ENCODE data around the gene CTSA.

CTSA gene

GRCh38 chr20:45890985-45891983, at the start of gene CTSA, which contains the start of gene NEURL2:
Gene CTSA, plus strand, starts transcription at chr20:45891335. Its CDS starts 234 bp downstream, at chr20:45891569.
Gene NEURL2, minus strand, starts transcription at chr20:45891208. Its CDS starts 217 bp downstream, at chr20:45890991.
- DNase-seq (ENCODE audit: low read depth in 2 of 2) = peak; percentile 77 to 78

GRCh38 chr20:45841407-45842129, 49.6 kb upstream of the CTSA start:
- no peak for DNase-seq (ENCODE audit: low read depth in 2 of 2)

GRCh38 chr20:45842169-45842812, 48.8 kb upstream of the CTSA start:
- no peak for DNase-seq (ENCODE audit: low read depth in 2 of 2)

- no peak for DNase-seq (ENCODE audit: low read depth in 2 of 2)
Measured at GRCh38 chr20:45843506-45843905, 47.6 kb upstream of the CTSA start.

- DNase-seq (ENCODE audit: low read depth in 2 of 2) = no peak
Measured at GRCh38 chr20:45845452-45845851, 45.7 kb upstream of the CTSA start.

- DNase-seq (ENCODE audit: low read depth in 2 of 2) = no peak
Measured at GRCh38 chr20:45848421-45848820, 42.7 kb upstream of the CTSA start.

- DNase-seq (ENCODE audit: low read depth in 2 of 2) = no peak
Measured at GRCh38 chr20:45848969-45849582, 42.1 kb upstream of the CTSA start.

- no peak for DNase-seq (ENCODE audit: low read depth in 2 of 2)
Measured at GRCh38 chr20:45850238-45850637, 40.9 kb upstream of the CTSA start.

GRCh38 chr20:45850926-45851325, 40.2 kb upstream of the CTSA start:
- no peak for DNase-seq (ENCODE audit: low read depth in 2 of 2)

GRCh38 chr20:45851501-45851900, 39.6 kb upstream of the CTSA start:
- DNase-seq (ENCODE audit: low read depth in 2 of 2) = no peak

- no peak for DNase-seq (ENCODE audit: low read depth in 2 of 2)
Measured at GRCh38 chr20:45852326-45852725, 38.8 kb upstream of the CTSA start.

- DNase-seq (ENCODE audit: low read depth in 2 of 2) = no peak
Measured at GRCh38 chr20:45853484-45853883, 37.7 kb upstream of the CTSA start.

- peak; percentile 78 to 97 for DNase-seq (ENCODE audit: low read depth in 2 of 2)
Measured at GRCh38 chr20:45857114-45857881, 33.8 kb upstream of the CTSA start, which contains the start of the genes ACOT8 and ZSWIM3. Gene ACOT8, minus strand, starts transcription at chr20:45857392. Its CDS starts 77 bp downstream, at chr20:45857315. Gene ZSWIM3, plus strand, starts transcription at chr20:45857614. Its CDS starts 212 bp downstream, at chr20:45857826.

GRCh38 chr20:45857882-45858216, 33.3 kb upstream of the CTSA start:
- peak in 1 of 2 donors; percentile 24 for DNase-seq (ENCODE audit: low read depth in 2 of 2)

- DNase-seq (ENCODE audit: low read depth in 2 of 2) = no peak
Measured at GRCh38 chr20:45859916-45860315, 31.2 kb upstream of the CTSA start.

GRCh38 chr20:45860560-45861220, 30.4 kb upstream of the CTSA start:
- no peak for DNase-seq (ENCODE audit: low read depth in 2 of 2)

- no peak for DNase-seq (ENCODE audit: low read depth in 2 of 2)
Measured at GRCh38 chr20:45861221-45862075, 29.7 kb upstream of the CTSA start.

GRCh38 chr20:45863543-45864470, 27.3 kb upstream of the CTSA start:
- no peak for DNase-seq (ENCODE audit: low read depth in 2 of 2)

Measured in activated CD4-positive, alpha-beta T cell treated with anti-CD3 and anti-CD28 coated beads for 24 hours (primary cell).